ENCODE measurements around the gene NDUFB7. TPM values are rescaled to one million over a fixed set of nuclear protein-coding genes. Genes with fewer than 3 reads are reported as not detected.

Gene NDUFB7
- total RNA-seq, 4 donors from 2014 or later = 208 to 584 (median 422) TPM

DNA sequence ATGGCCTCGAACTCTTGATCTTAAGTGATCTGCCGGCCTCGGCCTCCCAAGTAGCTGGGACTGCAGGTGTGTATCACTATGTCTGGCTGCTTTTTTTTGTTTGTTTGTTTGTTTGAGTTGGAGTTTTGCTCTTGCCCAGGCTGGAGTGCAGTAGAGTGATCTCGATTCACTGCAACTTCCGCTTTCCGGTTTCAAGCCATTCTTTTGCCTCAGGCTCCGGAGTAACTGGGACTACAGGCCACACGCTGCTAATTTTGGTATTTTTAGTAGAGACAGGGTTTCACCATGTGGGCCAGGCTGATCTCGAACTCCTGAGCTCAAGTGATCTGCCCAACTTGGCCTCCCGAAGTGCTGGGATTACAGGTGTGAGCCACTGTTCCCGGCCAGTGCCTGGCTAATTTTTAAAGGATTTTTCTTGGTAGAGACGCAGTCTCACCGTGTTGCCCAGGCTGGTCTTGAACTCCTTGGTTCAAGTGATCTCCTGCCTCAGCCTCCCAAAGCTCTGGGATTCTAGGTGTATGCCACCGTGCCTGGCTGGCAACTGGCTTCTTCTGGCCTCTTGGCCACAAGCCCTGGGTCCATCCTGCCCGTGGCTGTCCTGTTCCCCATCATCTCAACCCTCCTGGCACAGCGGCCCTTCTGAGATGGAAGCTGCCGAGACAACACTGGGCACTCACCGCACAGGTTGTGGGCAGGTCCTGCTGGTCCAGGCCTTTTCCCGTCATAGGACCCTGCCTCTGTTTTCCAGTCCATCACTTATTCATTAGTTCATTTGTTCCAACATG, 30.9 kb downstream of the NDUFB7 start:
- H3K27me3 ChIP-seq = no peaks in the 10 kb centered on the region
- no peak for DNase-seq
- WGBS, 2 donors = 92 to 96% methylated on average over 19 of the region's 19 CpGs
- no peak overlapping the region for H3K4me3 ChIP-seq (replicated peaks in 1 of 3)
- intact Hi-C loops (cut with DNase I) = no loop called here
- TF ChIP-seq POLR2A (IDR thresholded peaks at IDR 0.05) = no peak
- TF ChIP-seq, protein P1, sequence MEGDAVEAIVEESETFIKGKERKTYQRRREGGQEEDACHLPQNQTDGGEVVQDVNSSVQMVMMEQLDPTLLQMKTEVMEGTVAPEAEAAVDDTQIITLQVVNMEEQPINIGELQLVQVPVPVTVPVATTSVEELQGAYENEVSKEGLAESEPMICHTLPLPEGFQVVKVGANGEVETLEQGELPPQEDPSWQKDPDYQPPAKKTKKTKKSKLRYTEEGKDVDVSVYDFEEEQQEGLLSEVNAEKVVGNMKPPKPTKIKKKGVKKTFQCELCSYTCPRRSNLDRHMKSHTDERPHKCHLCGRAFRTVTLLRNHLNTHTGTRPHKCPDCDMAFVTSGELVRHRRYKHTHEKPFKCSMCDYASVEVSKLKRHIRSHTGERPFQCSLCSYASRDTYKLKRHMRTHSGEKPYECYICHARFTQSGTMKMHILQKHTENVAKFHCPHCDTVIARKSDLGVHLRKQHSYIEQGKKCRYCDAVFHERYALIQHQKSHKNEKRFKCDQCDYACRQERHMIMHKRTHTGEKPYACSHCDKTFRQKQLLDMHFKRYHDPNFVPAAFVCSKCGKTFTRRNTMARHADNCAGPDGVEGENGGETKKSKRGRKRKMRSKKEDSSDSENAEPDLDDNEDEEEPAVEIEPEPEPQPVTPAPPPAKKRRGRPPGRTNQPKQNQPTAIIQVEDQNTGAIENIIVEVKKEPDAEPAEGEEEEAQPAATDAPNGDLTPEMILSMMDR (IDR thresholded peaks at IDR 0.05) = no peak
- no peak overlapping the region for H3K27ac ChIP-seq
- peaks cover 35 to 42% of the 10 kb centered on the region in 2 donors for H3K4me1 ChIP-seq
- H3K36me3 ChIP-seq = no peaks in the 10 kb centered on the region
- no peaks in the 10 kb centered on the region for H3K9me3 ChIP-seq

DNA sequence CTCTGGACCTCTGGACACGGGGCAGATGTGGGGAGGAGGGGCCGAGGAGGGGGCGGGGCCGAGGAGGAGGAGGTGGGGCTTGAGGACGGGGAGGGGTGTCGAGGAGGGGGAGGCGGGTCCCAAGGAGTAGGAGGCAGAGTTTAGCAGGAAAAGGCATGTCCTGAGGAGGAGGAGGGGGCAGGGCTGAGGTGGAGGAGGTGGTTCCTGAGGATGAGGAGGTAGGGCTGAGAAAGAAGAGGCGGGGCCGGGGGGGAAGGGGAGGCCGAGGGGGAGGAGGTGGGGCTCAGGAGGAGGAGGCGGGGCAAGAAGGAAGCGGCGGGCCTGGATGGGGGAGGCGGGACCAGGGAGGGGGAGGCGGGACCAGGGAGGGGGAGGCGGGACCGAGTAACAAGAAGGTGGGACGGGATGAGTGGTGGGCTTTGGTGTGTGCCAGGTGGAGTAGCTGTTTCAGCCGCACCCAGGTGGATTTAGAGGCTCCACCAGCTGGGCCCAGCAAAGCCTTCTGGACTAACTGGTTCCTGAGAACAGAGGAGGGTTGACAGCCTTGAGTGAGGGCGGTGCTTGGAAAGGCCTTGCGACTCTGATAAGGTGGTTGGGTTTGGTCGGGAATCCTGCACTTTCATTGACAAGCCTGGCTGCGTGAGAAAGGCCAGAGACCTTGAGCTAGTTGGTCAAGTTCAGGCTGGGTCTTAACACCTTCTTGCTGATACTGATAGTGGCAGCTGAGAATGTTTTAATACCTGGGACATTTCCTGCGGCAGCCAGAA, 34.8 kb downstream of the NDUFB7 start:
- no peaks in the 10 kb centered on the region for H3K27me3 ChIP-seq
- peak; percentile 87 to 91 for DNase-seq
- H3K4me1 ChIP-seq = peaks cover 12 to 17% of the 10 kb centered on the region in 2 donors
- no peaks in the 10 kb centered on the region for H3K9me3 ChIP-seq
- H3K27ac ChIP-seq = peak overlapping the region in 2 of 3 donors; percentile 23 to 35
- intact Hi-C loops (cut with DNase I) = no loop called here
- no peaks in the 10 kb centered on the region for H3K36me3 ChIP-seq
- TF ChIP-seq, protein P1 (IDR thresholded peaks at IDR 0.05) = no peak
- peak; percentile 9 to 58 for TF ChIP-seq POLR2A (IDR thresholded peaks at IDR 0.05)
- 20 to 24% methylated on average over 12 to 24 of the region's 24 CpGs for WGBS, 2 donors
- H3K4me3 ChIP-seq (replicated peaks in 1 of 3) = no peak overlapping the region

- H3K27ac ChIP-seq = no peak overlapping the region
- no peak overlapping the region for H3K4me3 ChIP-seq (replicated peaks in 1 of 3)
- DNase-seq = no peak
- no peaks in the 10 kb centered on the region for H3K36me3 ChIP-seq
- TF ChIP-seq, protein P1 (IDR thresholded peaks at IDR 0.05) = no peak
- no peak for TF ChIP-seq POLR2A (IDR thresholded peaks at IDR 0.05)
- WGBS, 2 donors = 88 to 92% methylated on average over 5 of the region's 5 CpGs
- no peaks in the 10 kb centered on the region for H3K9me3 ChIP-seq
- no peaks in the 10 kb centered on the region for H3K27me3 ChIP-seq
- peaks cover 17 to 18% of the 10 kb centered on the region in 2 donors for H3K4me1 ChIP-seq
- intact Hi-C loops (cut with DNase I) = no loop called here
Observed at GRCh38 chr19:14533450-14533849, 38.4 kb downstream of the NDUFB7 start.

DNA sequence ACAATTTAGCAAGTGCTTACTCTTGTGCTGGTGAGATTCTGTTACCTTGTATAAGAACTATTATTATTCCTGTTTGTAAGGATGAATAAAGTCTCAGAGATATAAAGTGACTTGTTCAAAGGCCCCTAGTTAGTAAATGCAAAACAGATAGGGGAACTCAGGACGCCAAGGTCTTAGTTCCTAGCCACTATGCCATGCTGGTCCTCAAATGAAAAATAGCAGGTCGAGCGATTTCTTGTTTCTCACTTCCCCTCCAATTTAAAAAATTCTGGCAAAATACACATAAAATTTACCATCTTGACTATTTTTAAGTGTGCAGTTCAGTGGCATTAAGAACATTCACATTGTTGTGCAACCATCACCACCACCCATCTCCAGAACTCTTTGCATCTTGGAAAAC, 41.4 kb downstream of the NDUFB7 start:
- Histone ChIP-seq H3K36me3 (no peaks in the 10 kb centered on the region), H3K4me3 (replicated peaks in 1 of 3) (no peak overlapping the region), H3K4me1 (peaks cover 0 to 6% of the 10 kb centered on the region in 2 donors), H3K27ac (peak overlapping the region in 1 of 3 donors; percentile 93), H3K27me3 (no peaks in the 10 kb centered on the region), H3K9me3 (no peaks in the 10 kb centered on the region)
- intact Hi-C loops (cut with DNase I) = no loop called here
- no peak for DNase-seq
- WGBS, 2 donors = 73 to 76% methylated on average over 3 of the region's 3 CpGs
- TF ChIP-seq POLR2A (IDR thresholded peaks at IDR 0.05) = no peak
- TF ChIP-seq, protein P1 (IDR thresholded peaks at IDR 0.05) = no peak

DNA sequence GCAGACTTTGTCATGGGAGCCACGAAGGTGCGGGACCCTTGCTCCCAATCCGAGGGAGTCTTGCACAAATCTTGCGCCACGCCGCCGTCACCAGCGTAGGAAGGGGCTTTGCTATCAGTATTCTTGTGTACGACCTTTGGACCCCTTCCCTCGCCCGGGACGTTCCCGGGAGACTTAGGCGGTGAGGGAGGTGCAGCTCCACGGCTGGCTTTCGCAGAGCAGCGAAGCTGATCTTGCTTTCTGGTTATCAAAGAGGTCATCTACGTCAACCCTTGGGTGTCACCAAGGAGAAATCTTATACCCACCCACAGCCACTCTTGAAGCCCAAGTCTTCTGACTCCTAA, 41.9 kb downstream of the NDUFB7 start:
- no peak for TF ChIP-seq POLR2A (IDR thresholded peaks at IDR 0.05)
- TF ChIP-seq, protein P1 (IDR thresholded peaks at IDR 0.05) = no peak
- peak overlapping the region; percentile 64 to 76 (median 71) for H3K4me3 ChIP-seq (replicated peaks in 1 of 3)
- H3K27me3 ChIP-seq = no peaks in the 10 kb centered on the region
- intact Hi-C loops (cut with DNase I) = no loop called here
- WGBS, 2 donors = 0 to 1% methylated on average over 7 to 11 of the region's 18 CpGs
- H3K4me1 ChIP-seq = peaks cover 0 to 6% of the 10 kb centered on the region in 2 donors
- no peak for DNase-seq
- peak overlapping the region; percentile 72 to 93 (median 91) for H3K27ac ChIP-seq
- H3K9me3 ChIP-seq = no peaks in the 10 kb centered on the region
- no peaks in the 10 kb centered on the region for H3K36me3 ChIP-seq

All from thyroid gland (tissue), 4 donors.